MM.1S (cell line): ENCODE results near the gene CRADD.

Experiments used
- EZH2 ChIP-seq: fragments of 300-600 bp; sonication (generic); optimal IDR thresholded peaks from 2 replicates; pipeline ENCODE3; 2017; ENCODE audit warnings: low read depth, mild to moderate bottlenecking, antibody characterized with exemption, low read length, mixed read lengths
- EZH2phosphoT487 ChIP-seq: fragments of 300-600 bp; sonication (generic); IDR thresholded peaks from 2 replicates; pipeline ENCODE4 v1.6.1; 2018; ENCODE audit warnings: antibody characterized with exemption, low read length
- TF ChIP-seq, protein P1 (sequence below): fragments of 300-600 bp; sonication (generic); IDR thresholded peaks from 2 replicates; pipeline ENCODE4 v1.5.1; 2016; ENCODE audit warnings: antibody characterized with exemption, low read length, mixed read lengths

DNA sequence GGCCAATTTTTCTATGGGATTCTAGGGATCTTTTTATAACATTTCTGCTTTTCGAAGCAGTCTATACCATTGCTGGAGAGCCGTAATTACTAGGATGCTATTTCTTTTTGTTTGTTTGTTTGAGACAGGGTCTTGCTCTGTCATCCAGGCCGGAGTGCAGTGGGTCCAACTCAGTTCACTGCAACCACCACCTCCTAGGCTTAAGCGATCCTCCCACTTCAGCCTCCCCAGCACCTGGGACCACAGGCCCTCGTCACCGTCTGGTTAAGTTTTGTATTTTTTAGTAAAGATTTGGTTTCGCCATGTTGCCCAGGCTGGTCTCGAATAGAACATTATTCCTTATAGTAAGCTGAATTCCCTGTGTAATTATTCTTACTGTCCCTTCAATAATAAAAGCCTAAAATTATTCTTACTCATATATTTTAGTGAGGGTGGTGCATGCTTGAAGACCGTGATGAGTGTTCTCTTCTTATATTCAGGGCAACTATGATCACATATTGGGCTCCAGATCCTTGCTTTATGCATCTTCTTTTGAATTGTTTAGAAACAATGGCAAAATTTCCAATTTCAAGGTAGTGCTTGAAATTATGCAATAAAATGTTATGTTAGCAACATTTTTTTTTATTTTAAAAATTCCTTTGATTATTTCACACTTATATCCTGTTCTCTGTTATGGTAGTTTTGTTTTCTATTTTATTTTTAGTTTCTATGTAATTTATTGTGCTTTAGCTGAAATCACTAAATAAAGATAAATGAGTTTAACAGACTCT lies 66.2 kb downstream of the CRADD start:
- TF ChIP-seq, protein P1, sequence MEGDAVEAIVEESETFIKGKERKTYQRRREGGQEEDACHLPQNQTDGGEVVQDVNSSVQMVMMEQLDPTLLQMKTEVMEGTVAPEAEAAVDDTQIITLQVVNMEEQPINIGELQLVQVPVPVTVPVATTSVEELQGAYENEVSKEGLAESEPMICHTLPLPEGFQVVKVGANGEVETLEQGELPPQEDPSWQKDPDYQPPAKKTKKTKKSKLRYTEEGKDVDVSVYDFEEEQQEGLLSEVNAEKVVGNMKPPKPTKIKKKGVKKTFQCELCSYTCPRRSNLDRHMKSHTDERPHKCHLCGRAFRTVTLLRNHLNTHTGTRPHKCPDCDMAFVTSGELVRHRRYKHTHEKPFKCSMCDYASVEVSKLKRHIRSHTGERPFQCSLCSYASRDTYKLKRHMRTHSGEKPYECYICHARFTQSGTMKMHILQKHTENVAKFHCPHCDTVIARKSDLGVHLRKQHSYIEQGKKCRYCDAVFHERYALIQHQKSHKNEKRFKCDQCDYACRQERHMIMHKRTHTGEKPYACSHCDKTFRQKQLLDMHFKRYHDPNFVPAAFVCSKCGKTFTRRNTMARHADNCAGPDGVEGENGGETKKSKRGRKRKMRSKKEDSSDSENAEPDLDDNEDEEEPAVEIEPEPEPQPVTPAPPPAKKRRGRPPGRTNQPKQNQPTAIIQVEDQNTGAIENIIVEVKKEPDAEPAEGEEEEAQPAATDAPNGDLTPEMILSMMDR, result no peak
- TF ChIP-seq EZH2 (no peak), EZH2phosphoT487 (no peak)
